HCT116 (cell line): ENCODE results near the gene CNDP1.
"Not testable (repeated sequence)": the region's sequence is repeated elsewhere in the genome, so short reads cannot be mapped to it uniquely, and the experiment has no call there.

Experiments
- CEBPB ChIP-seq: IDR thresholded peaks from 2 replicates; pipeline ENCODE4 v1.6.1; 2012; ENCODE audit warnings: low read depth
- ELF1 ChIP-seq: IDR thresholded peaks from 2 replicates; pipeline ENCODE4 v1.6.1; 2012; ENCODE audit warnings: low read depth, borderline replicate concordance
- EZH2 ChIP-seq: fragments of 200-600 bp; sonication (generic); IDR thresholded peaks from 2 replicates; pipeline ENCODE4 v1.6.1; 2017; ENCODE audit warnings: antibody characterized with exemption, mixed run types
- EZH2phosphoT487 ChIP-seq: fragments of 200-600 bp; IDR thresholded peaks from 2 replicates; pipeline ENCODE4 v1.6.1; 2018; ENCODE audit warnings: antibody characterized with exemption, borderline replicate concordance
- POLR2A ChIP-seq: IDR thresholded peaks from 2 replicates; pipeline ENCODE4 v1.7.0; 2011; ENCODE audit warnings: borderline replicate concordance; ENCODE audit not compliant: insufficient read depth, insufficient read length; ENCODE audit errors: extremely low read depth
- RAD21 ChIP-seq: IDR thresholded peaks from 2 replicates; pipeline ENCODE4 v1.6.1; 2012; ENCODE audit warnings: low read depth, mild to moderate bottlenecking
- SIN3A ChIP-seq: IDR thresholded peaks from 2 replicates; pipeline ENCODE4 v1.6.1; 2012; ENCODE audit warnings: low read depth
- SP1 ChIP-seq: IDR thresholded peaks from 2 replicates; pipeline ENCODE4 v1.6.1; 2012; ENCODE audit warnings: low read depth
- YY1 ChIP-seq: IDR thresholded peaks from 2 replicates; pipeline ENCODE4 v1.6.1; 2011; ENCODE audit warnings: low read length, low read depth, moderate library complexity, mild to moderate bottlenecking; ENCODE audit not compliant: insufficient replicate concordance; ENCODE audit errors: extremely low read depth
- ZFX ChIP-seq: fragments of 450-650 bp; IDR thresholded peaks from 2 replicates; pipeline ENCODE4 v1.6.1; 2017
- ZNF274 ChIP-seq: fragments of 200-500 bp; sonication (Bioruptor generic); IDR thresholded peaks from 2 replicates; pipeline ENCODE4 v1.6.1; 2014; ENCODE audit warnings: mild to moderate bottlenecking, low read depth, low read length, inconsistent platforms
- TF ChIP-seq, protein P1 (sequence below): IDR thresholded peaks from 2 replicates; pipeline ENCODE4 v1.6.1; 2012
- TF ChIP-seq, protein P2 (sequence below), 3 experiments: fragments of 200-600 bp in 1 of 3; sonication (generic) in 1 of 3; IDR thresholded peaks in 2 of 3; conservative IDR thresholded peaks in 1 of 3; 2 replicates each; pipeline ENCODE4 v1.5.1; 2012 to 2017; ENCODE audit warnings: low read depth in 2 of 3, low read length in 2 of 3, antibody characterized with exemption in 1 of 3, borderline replicate concordance in 1 of 3, control low read depth in 1 of 3, mild to moderate bottlenecking in 1 of 3, mixed read lengths in 1 of 3, mixed run types in 1 of 3, moderate library complexity in 1 of 3; ENCODE audit not compliant: insufficient read depth in 1 of 3
- TF ChIP-seq, protein P3 (sequence below): IDR thresholded peaks from 2 replicates; pipeline ENCODE4 v1.6.1; 2012; ENCODE audit warnings: low read depth

- TF ChIP-seq EZH2, EZH2phosphoT487, POLR2A, SIN3A, RAD21, YY1, ZNF274, CEBPB, SP1, ZFX, ELF1: not testable (repeated sequence)
- TF ChIP-seq, protein P1, sequence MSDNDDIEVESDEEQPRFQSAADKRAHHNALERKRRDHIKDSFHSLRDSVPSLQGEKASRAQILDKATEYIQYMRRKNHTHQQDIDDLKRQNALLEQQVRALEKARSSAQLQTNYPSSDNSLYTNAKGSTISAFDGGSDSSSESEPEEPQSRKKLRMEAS: not testable (repeated sequence)
- TF ChIP-seq, protein P2, sequence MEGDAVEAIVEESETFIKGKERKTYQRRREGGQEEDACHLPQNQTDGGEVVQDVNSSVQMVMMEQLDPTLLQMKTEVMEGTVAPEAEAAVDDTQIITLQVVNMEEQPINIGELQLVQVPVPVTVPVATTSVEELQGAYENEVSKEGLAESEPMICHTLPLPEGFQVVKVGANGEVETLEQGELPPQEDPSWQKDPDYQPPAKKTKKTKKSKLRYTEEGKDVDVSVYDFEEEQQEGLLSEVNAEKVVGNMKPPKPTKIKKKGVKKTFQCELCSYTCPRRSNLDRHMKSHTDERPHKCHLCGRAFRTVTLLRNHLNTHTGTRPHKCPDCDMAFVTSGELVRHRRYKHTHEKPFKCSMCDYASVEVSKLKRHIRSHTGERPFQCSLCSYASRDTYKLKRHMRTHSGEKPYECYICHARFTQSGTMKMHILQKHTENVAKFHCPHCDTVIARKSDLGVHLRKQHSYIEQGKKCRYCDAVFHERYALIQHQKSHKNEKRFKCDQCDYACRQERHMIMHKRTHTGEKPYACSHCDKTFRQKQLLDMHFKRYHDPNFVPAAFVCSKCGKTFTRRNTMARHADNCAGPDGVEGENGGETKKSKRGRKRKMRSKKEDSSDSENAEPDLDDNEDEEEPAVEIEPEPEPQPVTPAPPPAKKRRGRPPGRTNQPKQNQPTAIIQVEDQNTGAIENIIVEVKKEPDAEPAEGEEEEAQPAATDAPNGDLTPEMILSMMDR (IDR thresholded peaks at IDR 0.05 in 2 of 3, conservative IDR thresholded peaks at IDR 0.05 in 1 of 3; ENCODE audit: borderline replicate concordance in 1 of 3, insufficient read depth in 1 of 3, low read depth in 2 of 3, low read length in 2 of 3): not testable (repeated sequence)
- TF ChIP-seq, protein P3, sequence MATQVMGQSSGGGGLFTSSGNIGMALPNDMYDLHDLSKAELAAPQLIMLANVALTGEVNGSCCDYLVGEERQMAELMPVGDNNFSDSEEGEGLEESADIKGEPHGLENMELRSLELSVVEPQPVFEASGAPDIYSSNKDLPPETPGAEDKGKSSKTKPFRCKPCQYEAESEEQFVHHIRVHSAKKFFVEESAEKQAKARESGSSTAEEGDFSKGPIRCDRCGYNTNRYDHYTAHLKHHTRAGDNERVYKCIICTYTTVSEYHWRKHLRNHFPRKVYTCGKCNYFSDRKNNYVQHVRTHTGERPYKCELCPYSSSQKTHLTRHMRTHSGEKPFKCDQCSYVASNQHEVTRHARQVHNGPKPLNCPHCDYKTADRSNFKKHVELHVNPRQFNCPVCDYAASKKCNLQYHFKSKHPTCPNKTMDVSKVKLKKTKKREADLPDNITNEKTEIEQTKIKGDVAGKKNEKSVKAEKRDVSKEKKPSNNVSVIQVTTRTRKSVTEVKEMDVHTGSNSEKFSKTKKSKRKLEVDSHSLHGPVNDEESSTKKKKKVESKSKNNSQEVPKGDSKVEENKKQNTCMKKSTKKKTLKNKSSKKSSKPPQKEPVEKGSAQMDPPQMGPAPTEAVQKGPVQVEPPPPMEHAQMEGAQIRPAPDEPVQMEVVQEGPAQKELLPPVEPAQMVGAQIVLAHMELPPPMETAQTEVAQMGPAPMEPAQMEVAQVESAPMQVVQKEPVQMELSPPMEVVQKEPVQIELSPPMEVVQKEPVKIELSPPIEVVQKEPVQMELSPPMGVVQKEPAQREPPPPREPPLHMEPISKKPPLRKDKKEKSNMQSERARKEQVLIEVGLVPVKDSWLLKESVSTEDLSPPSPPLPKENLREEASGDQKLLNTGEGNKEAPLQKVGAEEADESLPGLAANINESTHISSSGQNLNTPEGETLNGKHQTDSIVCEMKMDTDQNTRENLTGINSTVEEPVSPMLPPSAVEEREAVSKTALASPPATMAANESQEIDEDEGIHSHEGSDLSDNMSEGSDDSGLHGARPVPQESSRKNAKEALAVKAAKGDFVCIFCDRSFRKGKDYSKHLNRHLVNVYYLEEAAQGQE: not testable (repeated sequence)
These were observed 31.7 kb downstream of the CNDP1 start for GRCh38 chr18:74565993-74566392.
